MV-4-11 (cell line): Measurements from ENCODE around the gene NPEPL1.
A peak's percentile ranks its signal among the peaks of the same experiment; 100 is the strongest.

Experiments used
- DNase-seq: peaks from one replicate; lab custom pipeline; 2025; lab: John Stamatoyannopoulos, UW

The NPEPL1 gene

GRCh38 chr20:58658760-58659159 is 33.8 kb upstream of the NPEPL1 start:
- no peak for DNase-seq

- no peak for DNase-seq
Observed at GRCh38 chr20:58659841-58660240, 32.8 kb upstream of the NPEPL1 start.

- DNase-seq, result no peak
Observed at GRCh38 chr20:58660855-58661597, 31.6 kb upstream of the NPEPL1 start.

- no peak for DNase-seq
Observed at GRCh38 chr20:58661598-58662473, 30.8 kb upstream of the NPEPL1 start.

- no peak for DNase-seq
Observed at GRCh38 chr20:58664331-58664730, 28.3 kb upstream of the NPEPL1 start.

GRCh38 chr20:58664883-58665282 is 27.7 kb upstream of the NPEPL1 start:
- no peak for DNase-seq

GRCh38 chr20:58665606-58666005 is 27.0 kb upstream of the NPEPL1 start:
- no peak for DNase-seq

- peak; percentile 34 for DNase-seq
Observed at GRCh38 chr20:58666702-58667101, 25.9 kb upstream of the NPEPL1 start.

- no peak for DNase-seq
Observed at GRCh38 chr20:58667975-58668374, 24.6 kb upstream of the NPEPL1 start.

GRCh38 chr20:58668901-58669286 is 23.7 kb upstream of the NPEPL1 start:
- no peak for DNase-seq

- no peak for DNase-seq
Observed at GRCh38 chr20:58669287-58670006, 23.2 kb upstream of the NPEPL1 start.

GRCh38 chr20:58670102-58670501 is 22.5 kb upstream of the NPEPL1 start:
- DNase-seq, result no peak

GRCh38 chr20:58670659-58671058 is 21.9 kb upstream of the NPEPL1 start:
- no peak for DNase-seq

GRCh38 chr20:58673119-58673518 is 19.5 kb upstream of the NPEPL1 start:
- no peak for DNase-seq

GRCh38 chr20:58675146-58675584 is 17.4 kb upstream of the NPEPL1 start:
- DNase-seq, result no peak

GRCh38 chr20:58675641-58676040 is 17.0 kb upstream of the NPEPL1 start:
- DNase-seq, result no peak

- no peak for DNase-seq
Observed at GRCh38 chr20:58676161-58676560, 16.4 kb upstream of the NPEPL1 start.

- no peak for DNase-seq
Observed at GRCh38 chr20:58677079-58677604, 15.5 kb upstream of the NPEPL1 start.

- no peak for DNase-seq
Observed at GRCh38 chr20:58677808-58678207, 14.8 kb upstream of the NPEPL1 start.

GRCh38 chr20:58678806-58679205 is 13.8 kb upstream of the NPEPL1 start:
- no peak for DNase-seq

GRCh38 chr20:58682656-58683531 is 9.7 kb upstream of the NPEPL1 start:
- DNase-seq, result no peak
